ENCODE data around the gene ENTPD2.

DNA sequence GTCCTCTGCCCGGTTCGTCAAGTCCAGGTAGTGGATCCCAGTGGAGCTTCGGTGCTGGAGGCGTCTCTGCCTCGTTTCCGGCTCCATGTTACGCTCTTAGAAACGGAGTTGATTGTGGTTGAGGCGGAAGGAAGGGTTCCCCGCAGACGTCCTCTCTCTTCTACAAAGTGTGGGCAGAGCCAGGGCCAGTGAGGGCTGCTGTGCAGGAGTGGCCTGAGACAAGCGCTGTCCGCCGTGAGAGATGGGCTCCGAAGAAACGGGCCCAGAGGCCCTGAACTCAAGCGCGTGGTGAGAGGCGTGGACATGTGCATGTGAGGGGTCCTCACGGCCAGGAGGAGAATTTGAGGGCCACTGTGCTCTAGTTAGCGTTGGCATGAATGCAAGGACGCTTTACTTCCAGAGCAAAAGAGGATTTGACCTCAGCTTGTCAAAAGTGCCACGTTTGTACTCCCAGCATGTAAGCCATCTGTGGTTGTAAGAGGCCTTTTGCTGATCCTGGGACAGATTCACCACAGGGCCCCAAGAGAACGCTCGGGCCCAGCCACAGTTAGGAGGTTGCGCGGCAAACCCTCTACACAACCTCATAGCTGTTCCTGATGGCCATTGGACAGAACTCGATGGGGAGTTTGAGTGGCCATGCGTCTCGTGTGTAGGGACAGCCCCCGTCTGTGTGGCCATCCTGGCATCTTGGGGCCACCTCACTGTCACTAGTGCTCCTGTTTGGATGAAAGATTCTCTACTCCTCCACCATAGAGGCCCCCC, 43.1 kb upstream of the ENTPD2 start:
- TF ChIP-seq, protein P1, sequence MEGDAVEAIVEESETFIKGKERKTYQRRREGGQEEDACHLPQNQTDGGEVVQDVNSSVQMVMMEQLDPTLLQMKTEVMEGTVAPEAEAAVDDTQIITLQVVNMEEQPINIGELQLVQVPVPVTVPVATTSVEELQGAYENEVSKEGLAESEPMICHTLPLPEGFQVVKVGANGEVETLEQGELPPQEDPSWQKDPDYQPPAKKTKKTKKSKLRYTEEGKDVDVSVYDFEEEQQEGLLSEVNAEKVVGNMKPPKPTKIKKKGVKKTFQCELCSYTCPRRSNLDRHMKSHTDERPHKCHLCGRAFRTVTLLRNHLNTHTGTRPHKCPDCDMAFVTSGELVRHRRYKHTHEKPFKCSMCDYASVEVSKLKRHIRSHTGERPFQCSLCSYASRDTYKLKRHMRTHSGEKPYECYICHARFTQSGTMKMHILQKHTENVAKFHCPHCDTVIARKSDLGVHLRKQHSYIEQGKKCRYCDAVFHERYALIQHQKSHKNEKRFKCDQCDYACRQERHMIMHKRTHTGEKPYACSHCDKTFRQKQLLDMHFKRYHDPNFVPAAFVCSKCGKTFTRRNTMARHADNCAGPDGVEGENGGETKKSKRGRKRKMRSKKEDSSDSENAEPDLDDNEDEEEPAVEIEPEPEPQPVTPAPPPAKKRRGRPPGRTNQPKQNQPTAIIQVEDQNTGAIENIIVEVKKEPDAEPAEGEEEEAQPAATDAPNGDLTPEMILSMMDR (IDR thresholded peaks at IDR 0.05), result no peak
- TF ChIP-seq POLR2A (IDR thresholded peaks at IDR 0.05), result no peak
